Measurements from ENCODE around the gene POU2F3.

Gene POU2F3

DNA sequence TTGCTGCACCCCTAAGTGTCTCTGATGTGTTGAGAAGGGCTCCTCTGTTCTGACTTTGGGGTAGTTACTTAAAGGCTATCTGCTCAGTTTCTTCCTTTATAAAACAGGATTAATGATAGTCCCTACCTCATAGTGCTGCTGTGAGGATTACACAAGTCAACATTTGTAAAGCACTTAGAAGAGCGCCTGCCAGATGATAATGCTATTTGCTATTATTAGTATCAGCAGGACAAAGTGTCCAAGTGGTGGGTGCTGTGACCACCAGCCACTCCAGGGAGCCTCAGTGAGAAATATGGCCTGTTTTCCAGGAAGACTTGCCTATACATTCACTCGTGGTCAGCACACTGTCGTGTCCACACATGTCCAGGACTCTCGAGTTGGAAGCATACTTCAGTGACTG, 16.2 kb downstream of the POU2F3 start:
- in situ Hi-C loops (cut with MboI; ENCODE audit: low sequenced_read_pairs, unreplicated experiment): no loop called here
- no peak for DNase-seq (ENCODE audit: low spot score)
- TF ChIP-seq, protein P1, sequence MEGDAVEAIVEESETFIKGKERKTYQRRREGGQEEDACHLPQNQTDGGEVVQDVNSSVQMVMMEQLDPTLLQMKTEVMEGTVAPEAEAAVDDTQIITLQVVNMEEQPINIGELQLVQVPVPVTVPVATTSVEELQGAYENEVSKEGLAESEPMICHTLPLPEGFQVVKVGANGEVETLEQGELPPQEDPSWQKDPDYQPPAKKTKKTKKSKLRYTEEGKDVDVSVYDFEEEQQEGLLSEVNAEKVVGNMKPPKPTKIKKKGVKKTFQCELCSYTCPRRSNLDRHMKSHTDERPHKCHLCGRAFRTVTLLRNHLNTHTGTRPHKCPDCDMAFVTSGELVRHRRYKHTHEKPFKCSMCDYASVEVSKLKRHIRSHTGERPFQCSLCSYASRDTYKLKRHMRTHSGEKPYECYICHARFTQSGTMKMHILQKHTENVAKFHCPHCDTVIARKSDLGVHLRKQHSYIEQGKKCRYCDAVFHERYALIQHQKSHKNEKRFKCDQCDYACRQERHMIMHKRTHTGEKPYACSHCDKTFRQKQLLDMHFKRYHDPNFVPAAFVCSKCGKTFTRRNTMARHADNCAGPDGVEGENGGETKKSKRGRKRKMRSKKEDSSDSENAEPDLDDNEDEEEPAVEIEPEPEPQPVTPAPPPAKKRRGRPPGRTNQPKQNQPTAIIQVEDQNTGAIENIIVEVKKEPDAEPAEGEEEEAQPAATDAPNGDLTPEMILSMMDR (IDR thresholded peaks at IDR 0.05; ENCODE audit: borderline replicate concordance, control extremely low read depth, extremely low read depth, insufficient read depth, missing control alignments): no peak

DNA sequence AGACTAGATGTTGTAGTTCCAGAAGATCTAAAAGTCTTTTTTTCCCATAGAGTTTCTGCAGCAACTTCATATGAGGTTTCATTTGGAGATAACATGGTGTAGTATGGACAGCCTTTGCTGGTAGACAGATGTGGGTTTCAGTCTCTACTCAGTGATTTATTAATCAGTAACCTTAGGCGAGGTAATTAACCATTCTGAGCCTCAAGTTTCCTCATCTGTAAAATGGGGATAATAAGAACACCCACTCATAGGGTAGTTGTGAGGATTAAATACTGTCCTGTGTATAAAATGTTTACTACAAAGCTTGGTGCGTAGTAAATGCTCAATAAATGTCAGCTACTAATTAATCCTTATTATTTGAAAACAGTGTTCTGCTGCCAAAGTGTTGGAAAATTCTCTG, 16.8 kb downstream of the POU2F3 start:
- TF ChIP-seq, protein P1 (IDR thresholded peaks at IDR 0.05; ENCODE audit: borderline replicate concordance, control extremely low read depth, extremely low read depth, insufficient read depth, missing control alignments): no peak
- in situ Hi-C loops (cut with MboI; ENCODE audit: low sequenced_read_pairs, unreplicated experiment): no loop called here
- DNase-seq (ENCODE audit: low spot score): no peak

DNA sequence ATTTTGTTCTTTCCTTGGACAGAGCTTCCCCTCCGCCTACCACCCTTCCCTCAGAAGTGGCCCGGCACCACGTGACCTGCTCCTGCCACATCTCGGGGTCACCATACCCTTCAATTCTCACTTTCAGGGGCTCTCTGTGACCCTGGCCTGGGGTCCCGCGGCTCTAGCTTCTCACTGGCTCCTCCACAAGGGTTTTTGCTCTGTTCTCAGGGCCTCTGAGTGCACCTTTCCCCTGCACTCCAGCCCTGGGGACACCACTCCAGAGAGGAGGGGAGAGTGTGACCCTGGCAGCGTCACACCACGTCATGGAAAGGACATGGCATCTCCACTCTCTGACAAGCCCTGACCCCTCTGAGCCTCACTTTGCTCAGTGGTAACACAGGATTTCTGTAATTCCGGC, 17.4 kb downstream of the POU2F3 start:
- TF ChIP-seq, protein P1 (IDR thresholded peaks at IDR 0.05; ENCODE audit: borderline replicate concordance, control extremely low read depth, extremely low read depth, insufficient read depth, missing control alignments): no peak
- in situ Hi-C loops (cut with MboI; ENCODE audit: low sequenced_read_pairs, unreplicated experiment): no loop called here
- no peak for DNase-seq (ENCODE audit: low spot score)

DNA sequence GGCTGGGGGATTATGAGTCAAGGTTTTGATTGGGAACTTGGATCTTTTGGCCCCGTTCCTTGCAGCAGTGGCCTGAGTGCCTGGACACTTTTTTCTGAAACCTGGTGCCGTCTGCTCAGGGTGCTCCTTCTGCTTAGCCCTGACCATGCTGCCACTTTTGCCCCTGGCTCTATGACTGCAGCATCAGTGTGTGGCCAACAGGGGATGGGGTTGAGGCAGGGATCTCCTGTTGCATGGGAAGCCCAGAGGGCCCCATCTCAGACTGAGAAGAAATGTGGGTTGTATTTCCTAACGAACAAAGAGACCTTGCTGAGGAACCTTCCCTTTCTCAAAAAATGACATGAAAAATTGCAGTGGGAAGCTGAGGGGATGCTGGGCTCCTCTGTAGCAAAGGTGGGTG, 18.7 kb downstream of the POU2F3 start:
- in situ Hi-C loops (cut with MboI; ENCODE audit: low sequenced_read_pairs, unreplicated experiment): no loop called here
- DNase-seq (ENCODE audit: low spot score): no peak
- TF ChIP-seq, protein P1 (IDR thresholded peaks at IDR 0.05; ENCODE audit: borderline replicate concordance, control extremely low read depth, extremely low read depth, insufficient read depth, missing control alignments): no peak

DNA sequence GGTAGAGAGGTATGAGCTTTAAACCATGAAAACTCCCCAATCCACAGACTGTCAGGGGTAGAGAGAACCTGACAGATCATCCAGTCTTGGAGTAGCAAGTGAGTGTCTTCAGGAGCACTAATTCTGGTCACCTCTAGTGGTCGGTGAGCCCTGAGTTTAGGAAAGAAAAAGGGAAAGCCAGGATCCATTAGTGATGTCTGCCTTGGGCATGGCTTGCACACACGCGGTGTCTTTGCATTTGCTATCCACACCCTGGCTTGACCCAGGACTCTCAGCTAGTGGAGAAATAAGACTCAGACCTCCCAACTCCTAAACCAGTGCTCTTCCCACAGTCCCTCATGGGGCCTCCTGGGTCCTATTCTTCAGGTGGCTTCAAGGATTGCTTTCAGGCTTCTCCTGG, 19.3 kb downstream of the POU2F3 start:
- TF ChIP-seq, protein P1 (IDR thresholded peaks at IDR 0.05; ENCODE audit: borderline replicate concordance, control extremely low read depth, extremely low read depth, insufficient read depth, missing control alignments): no peak
- in situ Hi-C loops (cut with MboI; ENCODE audit: low sequenced_read_pairs, unreplicated experiment): no loop called here
- DNase-seq (ENCODE audit: low spot score): no peak

DNA sequence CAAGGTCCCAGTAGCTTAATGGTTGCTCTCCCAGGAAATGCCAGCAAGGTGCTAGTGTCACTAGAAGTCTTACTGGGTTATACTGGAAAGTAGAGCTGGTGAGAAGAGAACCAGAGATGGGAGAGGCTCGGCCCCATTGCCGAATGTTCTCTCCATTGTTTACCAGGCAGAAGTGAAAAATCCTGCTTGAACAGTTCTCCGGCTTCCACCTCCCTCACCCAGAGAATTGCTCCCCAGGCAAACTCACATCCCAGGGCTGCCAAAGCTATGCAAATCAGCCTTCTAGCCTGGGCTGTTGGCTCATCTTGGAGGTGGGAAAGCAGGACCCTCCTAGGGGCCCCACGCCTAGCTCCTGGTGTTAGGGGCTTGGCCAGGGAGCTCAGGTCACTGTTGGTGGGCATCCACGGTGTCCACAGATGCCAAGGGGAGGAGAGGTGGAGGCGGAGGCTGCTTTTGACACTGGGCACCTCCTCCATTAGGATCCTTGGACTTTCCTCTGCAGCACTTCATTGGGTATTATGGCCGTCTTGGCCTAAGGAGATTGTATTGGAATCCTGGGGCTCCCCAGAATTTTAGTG, 20.1 kb downstream of the POU2F3 start:
- DNase-seq (ENCODE audit: low spot score): no peak
- in situ Hi-C loops (cut with MboI; ENCODE audit: low sequenced_read_pairs, unreplicated experiment): no loop called here
- TF ChIP-seq, protein P1 (IDR thresholded peaks at IDR 0.05; ENCODE audit: borderline replicate concordance, control extremely low read depth, extremely low read depth, insufficient read depth, missing control alignments): no peak
